NCI-H774 (cell line): ENCODE results near the gene A1BG.

Experiments
- DNase-seq: peaks from one replicate; lab custom pipeline; 2025; lab: John Stamatoyannopoulos, UW

A1BG gene

GRCh38 chr19:58296104-58296503 is 57.2 kb downstream of the A1BG start:
- DNase-seq, result no peak
